Smooth muscle cell (in vitro differentiated cells): Measurements from ENCODE around the gene CCDC59. TPM values are rescaled to one million over a fixed set of nuclear protein-coding genes. Genes with fewer than 3 reads are reported as not detected.

Experiments used
- DNase-seq: peaks from one replicate; lab custom pipeline; 2025; ENCODE audit not compliant: unreplicated experiment; lab: John Stamatoyannopoulos, UW
- H2AFZ ChIP-seq: fragments of 200-600 bp; sonication (generic); 2 replicates; pipeline ENCODE4 v1.6.0; 2016; ENCODE audit warnings: antibody characterized with exemption, low read depth, mild to moderate bottlenecking
- H3F3A ChIP-seq: fragments of 200-600 bp; sonication (generic); 2 replicates; pipeline ENCODE4 v1.6.0; 2017; ENCODE audit warnings: antibody characterized with exemption, low read depth
- H3K27ac ChIP-seq: fragments of 200-600 bp; sonication (generic); 2 replicates; pipeline ENCODE4 v1.5.1; 2016; ENCODE audit warnings: low read depth, mild to moderate bottlenecking
- H3K27me3 ChIP-seq: fragments of 200-600 bp; sonication (generic); 2 replicates; pipeline ENCODE4 v1.6.1; 2016; ENCODE audit warnings: low read depth, mild to moderate bottlenecking
- H3K36me3 ChIP-seq: fragments of 200-600 bp; sonication (generic); 2 replicates; pipeline ENCODE4 v1.5.1; 2016; ENCODE audit warnings: low read depth
- H3K4me1 ChIP-seq: fragments of 200-600 bp; sonication (generic); 2 replicates; pipeline ENCODE4 v1.5.1; 2016; ENCODE audit warnings: low read depth
- H3K4me2 ChIP-seq: fragments of 200-600 bp; sonication (generic); 2 replicates; pipeline ENCODE4 v1.6.0; 2016; ENCODE audit warnings: mild to moderate bottlenecking
- H3K4me3 ChIP-seq: fragments of 200-600 bp; sonication (generic); 2 replicates; pipeline ENCODE4 v1.5.1; 2016; ENCODE audit warnings: mild to moderate bottlenecking
- H3K79me2 ChIP-seq: fragments of 200-600 bp; sonication (generic); 2 replicates; pipeline ENCODE4 v1.6.0; 2016; ENCODE audit warnings: low read depth, mild to moderate bottlenecking
- H3K9ac ChIP-seq: fragments of 200-600 bp; sonication (generic); 2 replicates; pipeline ENCODE4 v1.6.0; 2016; ENCODE audit warnings: low read depth
- H3K9me3 ChIP-seq: fragments of 200-600 bp; sonication (generic); replicated peaks from 2 replicates; pipeline ENCODE4 v1.5.1; 2016; ENCODE audit warnings: low read depth
- H4K20me1 ChIP-seq: fragments of 200-600 bp; sonication (generic); 2 replicates; pipeline ENCODE4 v1.6.0; 2016; ENCODE audit warnings: low read depth
- CTCF ChIP-seq: fragments of 200-600 bp; sonication (generic); IDR thresholded peaks from 2 replicates; pipeline ENCODE4 v1.5.1; 2017; ENCODE audit warnings: borderline replicate concordance, mild to moderate bottlenecking, antibody characterized with exemption; ENCODE audit not compliant: insufficient read depth, poor library complexity, severe bottlenecking
- WGBS: methylation state at CpG from one replicate; pipeline ENCODE4 v1.1.7; 2016; ENCODE audit warnings: low lambda C conversion rate; 5-methylcytosine and 5-hydroxymethylcytosine counted together
- polyA plus RNA-seq: library from polyadenylated mRNA; unstranded; fragments of >200 nt; fragmentation: Nextera tagmentation; extraction: Ambion mirVana; gene quantifications from 2 replicates; pipeline ENCODE4 v1.2.1, GENCODE V29; 2016
- total RNA-seq: library from RNA; depleted of rRNA; stranded (reverse); fragments of >200 nt; gene quantifications from 2 replicates; pipeline ENCODE4 v1.2.3, GENCODE V29; 2014

Gene CCDC59, protein sequence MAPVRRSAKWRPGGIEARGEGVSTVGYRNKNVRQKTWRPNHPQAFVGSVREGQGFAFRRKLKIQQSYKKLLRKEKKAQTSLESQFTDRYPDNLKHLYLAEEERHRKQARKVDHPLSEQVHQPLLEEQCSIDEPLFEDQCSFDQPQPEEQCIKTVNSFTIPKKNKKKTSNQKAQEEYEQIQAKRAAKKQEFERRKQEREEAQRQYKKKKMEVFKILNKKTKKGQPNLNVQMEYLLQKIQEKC
- 77.8 and 88.5 TPM in 2 replicates for total RNA-seq
- 44.2 and 50.6 TPM in 2 replicates for polyA plus RNA-seq

GRCh38 chr12:82358200-82359114, at the start of gene CCDC59, which contains the start of gene METTL25:
TSS of gene CCDC59 (minus strand) at chr12:82358387. CDS start at chr12:82358376, 11 bp downstream.
TSS of gene METTL25 (plus strand) at chr12:82358529. CDS start at chr12:82358566, 37 bp downstream.
- TF ChIP-seq CTCF, result peak; percentile 99
- 2% methylated on average over 54 of the region's 61 CpGs for WGBS

DNA sequence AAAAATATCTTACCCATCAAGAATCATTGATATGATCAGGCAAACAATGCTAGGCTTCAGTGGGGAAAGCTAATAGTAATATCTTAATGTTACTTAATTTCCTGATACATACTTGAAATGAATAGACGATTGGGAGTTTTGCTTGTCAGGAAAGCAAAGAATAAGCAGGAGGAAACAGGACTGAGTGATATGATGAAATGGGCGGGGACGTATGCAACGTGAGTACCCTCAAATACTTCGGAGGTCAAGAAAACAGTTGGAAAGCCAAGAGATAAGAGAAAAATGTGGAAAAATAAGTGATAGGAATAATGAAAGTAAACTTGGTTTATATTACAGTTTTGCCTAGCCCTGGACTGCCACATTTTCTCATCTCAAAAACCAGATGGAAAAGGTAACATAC, 49.3 kb upstream of the CCDC59 start:
- Histone ChIP-seq H3F3A (no peaks in the 10 kb centered on the region), H3K27me3 (no peaks in the 10 kb centered on the region), H3K36me3 (no peaks in the 10 kb centered on the region), H4K20me1 (no peaks in the 10 kb centered on the region), H3K4me3 (no peak overlapping the region), H3K9me3 (no peaks in the 10 kb centered on the region), H3K79me2 (no peaks in the 10 kb centered on the region), H3K27ac (no peak overlapping the region), H3K9ac (no peak overlapping the region), H2AFZ (no peak overlapping the region), H3K4me2 (no peak overlapping the region), H3K4me1 (no peaks in the 10 kb centered on the region)
- TF ChIP-seq CTCF, result no peak
- DNase-seq, result no peak
- WGBS, result 91% methylated on average over 5 of the region's 5 CpGs

More at GRCh38 chr12:82358200-82359114, at the start of gene CCDC59, which contains the start of gene METTL25:
- Histone ChIP-seq H2AFZ (peak within 1 kb of the TSS; percentile 98), H3F3A (no peaks in the 10 kb centered on the region), H3K36me3 (peaks cover 15% of the 10 kb centered on the region), H3K4me1 (peaks cover 16% of the 10 kb centered on the region), H3K27me3 (no peaks in the 10 kb centered on the region), H3K79me2 (peaks cover 35% of the 10 kb centered on the region), H4K20me1 (no peaks in the 10 kb centered on the region), H3K9me3 (no peaks in the 10 kb centered on the region), H3K27ac (peak within 1 kb of the TSS; percentile 97), H3K4me2 (peak within 1 kb of the TSS; percentile 99), H3K4me3 (peak within 1 kb of the TSS; percentile 87), H3K9ac (peak within 1 kb of the TSS; percentile 100)
- DNase-seq, result peak; percentile 98

- no peak overlapping the region for H3K4me2 ChIP-seq
- no peaks in the 10 kb centered on the region for H3K4me1 ChIP-seq
- no peaks in the 10 kb centered on the region for H3K27me3 ChIP-seq
- no peaks in the 10 kb centered on the region for H3K36me3 ChIP-seq
- H3F3A ChIP-seq, result no peaks in the 10 kb centered on the region
- no peak for TF ChIP-seq CTCF
- no peak overlapping the region for H3K9ac ChIP-seq
- no peaks in the 10 kb centered on the region for H3K79me2 ChIP-seq
- no peak overlapping the region for H3K27ac ChIP-seq
- H3K9me3 ChIP-seq, result no peaks in the 10 kb centered on the region
- no peaks in the 10 kb centered on the region for H4K20me1 ChIP-seq
- DNase-seq, result no peak
- H3K4me3 ChIP-seq, result no peak overlapping the region
- no peak overlapping the region for H2AFZ ChIP-seq
- WGBS, result 81% methylated on average over 1 of the region's 1 CpG
Observed at GRCh38 chr12:82406651-82407050, 48.5 kb upstream of the CCDC59 start.
